Gastrocnemius medialis (tissue), 4 donors: ENCODE data around the gene ABCC8. TPM values are rescaled to one million over a fixed set of nuclear protein-coding genes. Genes with fewer than 3 reads are reported as not detected.

Source experiments
- ATAC-seq, 2 donors: fragments of 150-250 bp; one replicate each; pipeline ENCODE4 v1.9.1; 2016
- DNase-seq, 2 donors: peaks; one replicate each; pipeline ENCODE4 v3.0.0-alpha.2; 2019
- H3K27ac ChIP-seq, 4 donors: fragments of 200-600 bp; sonication (generic); 1 replicate in 1 of 4; 2 replicates in 3 of 4; pipeline ENCODE4 v1.5.1; 2016 to 2018; ENCODE audit warnings: mild to moderate bottlenecking in 2 of 4, moderate library complexity in 1 of 4
- H3K27me3 ChIP-seq, 3 donors: fragments of 200-600 bp; sonication (generic) in 2 of 3; 1 replicate in 1 of 3; 2 replicates in 2 of 3; pipeline versions ENCODE4 v1.5.1 to v1.6.0; 2016 to 2019; ENCODE audit warnings: mild to moderate bottlenecking in 1 of 3, moderate library complexity in 1 of 3
- H3K36me3 ChIP-seq, 2 donors: fragments of 200-600 bp; sonication (generic) in 1 of 2; one replicate each; pipeline ENCODE4 v1.5.1; 2017 to 2018
- H3K4me1 ChIP-seq, 2 donors: fragments of 200-600 bp; sonication (generic) in 1 of 2; one replicate each; pipeline ENCODE4 v1.5.1; 2016 to 2017; ENCODE audit warnings: mild to moderate bottlenecking in 2 of 2
- H3K4me3 ChIP-seq, 4 donors: fragments of 200-600 bp; sonication (generic) in 3 of 4; 1 replicate in 1 of 4; 2 replicates in 3 of 4; pipeline ENCODE4 v1.5.1; 2016 to 2019; ENCODE audit warnings: mild to moderate bottlenecking in 2 of 4
- H3K9me3 ChIP-seq, 3 donors: fragments of 200-600 bp; sonication (generic) in 2 of 3; 1 replicate in 1 of 3; 2 replicates in 2 of 3; pipeline ENCODE4 v1.5.1; 2016 to 2019
- CTCF ChIP-seq, 5 experiments: fragments of 450-650 bp in 3 of 5; fragments of 200-600 bp in 2 of 5; sonication (generic) in 2 of 5; IDR thresholded peaks in 4 of 5; conservative IDR thresholded peaks in 1 of 5; 1 replicate in 4 of 5; 2 replicates in 1 of 5; pipeline ENCODE4 v1.5.1; 2016 to 2019; ENCODE audit warnings: antibody characterized with exemption in 5 of 5, mild to moderate bottlenecking in 3 of 5, moderate library complexity in 3 of 5
- POLR2A ChIP-seq, 2 donors: fragments of 450-650 bp; IDR thresholded peaks; one replicate each; pipeline ENCODE4 v1.6.1; 2017; ENCODE audit warnings: antibody characterized with exemption in 2 of 2, mild to moderate bottlenecking in 2 of 2, moderate library complexity in 2 of 2
- in situ Hi-C, 4 donors: fragments of 200-750 bp; cut with MboI; loops; one replicate each; pipeline versions ENCODE4 v1.15.0 to v1.8.0; 2017; ENCODE audit warnings: low sequenced_read_pairs in 4 of 4
- intact Hi-C: fragments of 100-400 bp; cut with DNase I; formaldehyde crosslinking; loops from one replicate; pipeline ENCODE4 v1.15.1; 2023; ENCODE audit warnings: low total_unique reads
- total RNA-seq, 4 donors: library from RNA; depleted of rRNA; stranded (reverse); fragments of >200 nt; gene quantifications; one replicate each; pipeline versions ENCODE4 v1.1.0 to v1.2.3, GENCODE V29; 2016

The ABCC8 gene
- total RNA-seq, 4 donors from 2014 or later, result 0.33 to 4.0 (median 1.1) TPM

DNA sequence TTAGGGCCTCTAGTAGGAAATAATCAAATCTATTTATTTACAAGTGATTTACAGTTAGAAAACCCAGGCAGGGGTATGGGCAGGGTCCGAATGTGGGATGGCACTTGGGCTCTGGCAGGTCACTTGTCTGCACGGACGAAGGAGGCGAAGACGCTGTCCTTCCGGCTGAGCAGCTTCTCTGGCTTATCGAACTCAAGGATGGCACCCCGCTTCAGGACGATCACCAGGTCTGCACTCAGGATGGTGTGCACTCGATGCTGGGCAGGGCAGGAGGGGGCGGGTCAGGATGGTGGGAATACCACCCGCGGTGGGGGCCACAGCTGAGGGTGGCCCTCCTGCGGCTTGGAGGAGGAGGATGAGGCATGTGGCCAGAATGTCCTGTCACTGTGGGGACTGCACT is 83.8 kb downstream of the ABCC8 start:
- in situ Hi-C loops, result loop anchor here in 2 of 4 donors (25.0 kb wide), 2 partner anchors 294 to 319 kb away; partner anchors contain the start of gene MYOD1 (in 1 of the 2)
- no peak overlapping the region for H3K4me3 ChIP-seq
- intact Hi-C loops, result loop anchor here (5.0 kb wide), 1 partner anchor 39 kb away; no protein-coding TSS in a partner anchor
- TF ChIP-seq CTCF (IDR thresholded peaks at IDR 0.05 in 4 of 5, conservative IDR thresholded peaks at IDR 0.05 in 1 of 5), result no peak
- no peak for TF ChIP-seq POLR2A (IDR thresholded peaks at IDR 0.05)
- H3K4me1 ChIP-seq, result peaks cover 0 to 4% of the 10 kb centered on the region in 2 donors
- no peaks in the 10 kb centered on the region for H3K9me3 ChIP-seq
- no peaks in the 10 kb centered on the region for H3K27me3 ChIP-seq
- DNase-seq (no peak), ATAC-seq (no peak)
- H3K27ac ChIP-seq, result no peak overlapping the region
- H3K36me3 ChIP-seq, result no peaks in the 10 kb centered on the region

- Histone ChIP-seq H3K9me3 (no peaks in the 10 kb centered on the region), H3K27me3 (no peaks in the 10 kb centered on the region), H3K27ac (no peak overlapping the region), H3K4me3 (no peak overlapping the region), H3K4me1 (peaks cover 8 to 15% of the 10 kb centered on the region in 2 donors), H3K36me3 (peaks cover 0 to 7% of the 10 kb centered on the region in 2 donors)
- ATAC-seq (no peak), DNase-seq (no peak)
- TF ChIP-seq CTCF (IDR thresholded peaks at IDR 0.05 in 4 of 5, conservative IDR thresholded peaks at IDR 0.05 in 1 of 5) (no peak), POLR2A (IDR thresholded peaks at IDR 0.05) (no peak)
- intact Hi-C loops (loop anchor here (5.0 kb wide), 1 partner anchor 41 kb away; no protein-coding TSS in a partner anchor), in situ Hi-C loops (loop anchor here in 2 of 4 donors (25.0 kb wide), 2 partner anchors 296 to 321 kb away; partner anchors contain the start of gene MYOD1 (in 1 of the 2))
Observed at GRCh38 chr11:17391493-17392355, 84.9 kb downstream of the ABCC8 start.

- in situ Hi-C loops, result loop anchor here in 2 of 4 donors (10.0 to 25.0 kb wide), 3 partner anchors 85 to 322 kb away; partner anchors contain the start of genes ABCC8 (in 1 of the 2) and MYOD1 (in 1 of the 2)
- TF ChIP-seq POLR2A (IDR thresholded peaks at IDR 0.05), result no peak
- TF ChIP-seq CTCF (IDR thresholded peaks at IDR 0.05 in 4 of 5, conservative IDR thresholded peaks at IDR 0.05 in 1 of 5), result no peak
- Histone ChIP-seq H3K36me3 (peaks cover 0 to 8% of the 10 kb centered on the region in 2 donors), H3K4me3 (peak overlapping the region in 1 of 4 donors; percentile 72), H3K27me3 (no peaks in the 10 kb centered on the region), H3K9me3 (no peaks in the 10 kb centered on the region), H3K27ac (peak overlapping the region; percentile 90 to 98 (median 97)), H3K4me1 (peaks cover 9 to 21% of the 10 kb centered on the region in 2 donors)
- DNase-seq (peak in 1 of 2 donors; percentile 23), ATAC-seq (no peak)
- intact Hi-C loops, result loop anchor here (1.0 to 10.0 kb wide), 5 partner anchors 15 to 407 kb away; no protein-coding TSS in a partner anchor
Observed at GRCh38 chr11:17389957-17390649, 86.5 kb downstream of the ABCC8 start.

- intact Hi-C loops, result loop anchor here (1.0 to 10.0 kb wide), 4 partner anchors 16 to 408 kb away; no protein-coding TSS in a partner anchor
Observed at GRCh38 chr11:17389211-17389956, 87.3 kb downstream of the ABCC8 start.

More at GRCh38 chr11:17389211-17389956, 87.3 kb downstream of the ABCC8 start:
- peak; percentile 81 to 94 for DNase-seq
- in situ Hi-C loops, result loop anchor here in 2 of 4 donors (10.0 to 25.0 kb wide), 3 partner anchors 85 to 323 kb away; partner anchors contain the start of genes ABCC8 (in 1 of the 2) and MYOD1 (in 1 of the 2)
- H3K27me3 ChIP-seq, result no peaks in the 10 kb centered on the region
- H3K9me3 ChIP-seq, result no peaks in the 10 kb centered on the region
- H3K36me3 ChIP-seq, result peaks cover 0 to 8% of the 10 kb centered on the region in 2 donors
- H3K4me3 ChIP-seq, result peak overlapping the region; percentile 68 to 81 (median 76)
- H3K4me1 ChIP-seq, result peaks cover 12 to 29% of the 10 kb centered on the region in 2 donors
- peak in 1 of 2 donors; percentile 21 for TF ChIP-seq POLR2A (IDR thresholded peaks at IDR 0.05)
- TF ChIP-seq CTCF (IDR thresholded peaks at IDR 0.05 in 4 of 5, conservative IDR thresholded peaks at IDR 0.05 in 1 of 5), result peak; percentile 39 to 85 (median 69)
- H3K27ac ChIP-seq, result peak overlapping the region; percentile 90 to 98 (median 97)
- peak; percentile 35 to 45 for ATAC-seq
